CD4-positive, alpha-beta T cell treated with Interleukin-4 for 4 hours (primary cell): Measurements from ENCODE around the gene CRISPLD2.
"Not testable (repeated sequence)": the region's sequence is repeated elsewhere in the genome, so short reads cannot be mapped to it uniquely, and the experiment has no call there.

ENCODE experiments used
- DNase-seq: peaks from one replicate; pipeline ENCODE4 v3.0.0-alpha.2; 2020

The CRISPLD2 gene

DNA sequence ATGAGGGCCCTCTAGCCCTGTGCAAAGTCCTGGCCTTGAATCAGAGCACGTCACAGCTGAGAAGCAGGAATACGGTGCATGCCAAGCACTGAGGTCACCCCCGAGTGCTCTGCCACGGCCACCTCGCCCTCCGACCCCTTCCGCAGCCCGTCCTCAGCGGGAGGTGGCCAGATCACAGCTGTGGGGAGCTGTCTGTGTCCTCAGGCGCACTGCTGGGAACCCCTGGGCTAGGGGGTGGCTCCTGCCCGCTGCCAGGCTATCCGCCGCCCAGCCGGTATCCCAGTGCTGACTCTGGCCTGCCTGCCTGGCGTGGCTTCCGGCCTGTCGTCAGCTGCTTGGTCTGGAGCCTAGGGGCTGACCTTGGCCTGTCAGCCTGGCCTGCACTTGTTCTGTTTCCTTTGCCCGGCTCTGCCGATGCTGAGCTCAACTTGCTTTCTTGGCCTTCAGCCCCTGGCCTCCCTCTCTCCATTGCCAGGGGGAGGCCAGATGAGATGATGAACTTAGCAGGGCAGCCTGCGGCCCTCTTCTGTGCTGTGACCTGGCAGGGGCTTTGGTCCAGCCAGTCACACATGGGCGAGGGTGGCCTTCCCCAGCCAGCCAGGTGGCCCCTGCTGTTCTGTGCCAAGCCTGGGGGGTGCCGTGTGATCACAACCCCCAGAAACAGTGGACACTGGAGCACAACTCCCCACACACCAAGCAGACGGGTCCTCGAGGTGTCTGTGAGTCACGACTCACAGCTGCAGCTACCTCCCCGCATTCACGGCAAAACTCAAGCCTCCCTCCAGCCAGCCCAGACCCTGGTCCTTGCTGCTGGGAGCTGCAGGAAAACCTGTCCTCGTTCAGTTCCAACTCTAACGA, 114.2 kb downstream of the CRISPLD2 start:
- DNase-seq = no peak

DNA sequence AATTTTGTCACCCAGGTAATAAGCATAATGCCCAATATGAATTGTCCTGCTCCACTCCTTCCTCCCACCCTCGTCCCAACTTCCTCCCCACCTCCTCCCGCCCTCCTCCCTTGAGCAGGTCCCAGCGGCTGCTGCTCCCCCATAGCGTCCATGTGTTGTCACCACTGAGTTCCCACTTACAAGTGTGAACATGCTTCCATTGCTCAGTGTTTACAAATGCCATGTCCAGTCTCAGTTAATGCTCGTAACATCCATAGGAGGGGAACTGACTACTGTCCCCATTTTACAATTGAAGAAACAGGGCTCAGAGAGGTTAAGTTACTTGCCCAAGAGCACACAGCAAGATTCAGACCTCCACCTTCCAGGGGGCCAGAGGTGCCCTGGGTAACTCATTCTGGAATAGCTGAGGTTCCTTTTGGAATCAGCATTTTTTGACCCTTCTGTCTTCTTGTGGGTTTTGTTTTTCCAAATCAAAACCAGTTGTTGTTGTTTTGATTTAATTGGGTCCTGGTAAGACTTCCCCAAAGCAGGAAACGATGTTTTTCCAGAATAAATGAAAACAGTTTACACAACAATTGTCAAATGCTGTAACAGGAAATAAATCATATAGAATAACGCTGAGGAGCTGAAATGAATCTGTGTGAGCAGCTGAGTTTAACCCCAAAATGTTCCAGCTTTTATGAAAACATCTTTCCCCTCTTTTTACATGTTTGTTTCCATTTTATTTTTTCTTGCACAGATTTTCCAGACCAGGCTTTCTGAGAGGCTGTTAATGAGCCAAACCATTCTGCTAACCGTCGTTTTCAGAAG, 117.6 kb downstream of the CRISPLD2 start:
- no peak for DNase-seq

GRCh38 chr16:84938616-84939015, 118.8 kb downstream of the CRISPLD2 start:
- not testable (repeated sequence) for DNase-seq

- DNase-seq = no peak
Observed at GRCh38 chr16:84940670-84941551, 121.1 kb downstream of the CRISPLD2 start.

- DNase-seq = no peak
Observed at GRCh38 chr16:84941921-84942320, 122.1 kb downstream of the CRISPLD2 start.

- DNase-seq = no peak
Observed at GRCh38 chr16:84942786-84943185, 123.0 kb downstream of the CRISPLD2 start.

DNA sequence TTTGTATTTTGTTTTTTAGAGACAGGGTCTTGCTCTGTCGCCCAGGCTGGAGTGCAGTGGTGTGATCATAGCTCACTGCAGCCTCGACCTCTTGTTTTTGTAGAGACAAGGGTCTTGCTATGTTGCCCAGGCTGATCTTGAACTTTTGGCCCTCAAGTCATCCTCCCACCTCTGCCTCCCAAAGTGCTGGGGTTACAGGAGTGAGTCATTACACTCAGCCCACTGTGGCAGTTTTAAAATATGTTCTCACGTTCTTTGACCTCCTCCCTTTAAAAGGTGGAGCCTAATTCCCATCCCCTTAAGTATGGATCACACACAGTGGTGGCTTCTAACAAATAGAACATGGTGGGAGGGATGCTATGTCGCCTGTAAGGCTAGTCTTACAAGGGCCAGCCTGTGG, 123.8 kb downstream of the CRISPLD2 start:
- no peak for DNase-seq

DNA sequence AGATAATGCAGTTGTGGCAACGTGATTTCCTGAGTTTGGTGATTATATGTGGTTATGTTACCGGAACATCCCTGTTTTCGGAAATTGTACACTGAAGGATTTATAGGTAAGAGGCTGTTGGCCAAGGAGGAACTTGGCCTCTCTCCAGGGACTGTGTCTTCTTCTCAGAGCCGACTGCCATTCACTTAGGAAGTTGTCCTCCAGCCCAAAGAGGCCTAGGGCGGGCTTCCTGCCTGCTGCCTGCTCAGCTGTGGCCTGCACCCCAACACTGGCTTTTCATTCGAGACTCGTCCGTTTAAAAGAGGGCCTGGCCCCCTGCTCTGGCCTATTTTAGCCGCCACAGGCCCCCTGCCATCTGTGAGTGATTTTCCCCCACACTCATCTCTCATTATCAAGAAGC, 127.2 kb downstream of the CRISPLD2 start:
- DNase-seq = no peak

DNA sequence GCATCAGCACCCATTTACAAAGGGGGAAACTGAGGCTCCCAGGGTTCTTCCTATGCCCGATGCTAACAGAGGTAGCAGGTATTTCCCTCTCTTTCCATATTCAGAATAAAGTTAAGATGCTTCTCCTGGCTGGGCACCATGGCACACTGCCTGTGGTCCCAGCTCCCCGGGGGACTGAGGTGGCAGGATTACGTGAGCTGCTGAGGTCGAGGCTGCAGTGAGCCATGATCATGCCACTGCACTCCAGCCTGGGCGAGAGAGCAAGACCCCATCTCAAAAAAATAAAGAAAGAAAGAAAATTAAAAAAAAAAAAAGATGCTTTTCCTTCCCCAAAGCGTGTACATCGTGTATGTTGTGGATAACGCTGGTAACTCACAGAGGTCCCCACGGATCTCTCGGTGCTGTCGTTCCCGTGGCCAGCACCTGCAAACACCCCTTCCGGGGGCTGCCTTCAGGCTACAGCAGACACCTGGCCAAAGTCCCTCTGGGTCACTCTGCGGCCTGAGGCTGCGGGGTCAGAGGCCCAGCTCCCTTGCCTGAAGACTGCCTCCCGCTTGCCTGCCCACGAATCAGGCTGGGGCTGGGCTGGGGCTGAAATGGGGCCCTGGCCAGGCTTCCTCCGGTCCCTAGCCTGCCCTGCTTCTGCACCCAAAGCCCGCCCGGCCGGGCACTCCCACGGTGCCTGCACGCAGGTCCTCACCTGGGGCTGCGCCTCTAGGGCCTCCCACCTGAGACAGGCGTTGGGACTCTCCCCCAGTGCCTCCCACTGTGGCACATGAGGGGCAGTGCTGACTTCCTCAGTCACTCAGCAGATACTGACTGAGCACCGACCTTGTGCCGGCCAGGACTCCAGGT, 128.4 kb downstream of the CRISPLD2 start:
- no peak for DNase-seq

GRCh38 chr16:84948851-84949610, 129.2 kb downstream of the CRISPLD2 start:
- no peak for DNase-seq

DNA sequence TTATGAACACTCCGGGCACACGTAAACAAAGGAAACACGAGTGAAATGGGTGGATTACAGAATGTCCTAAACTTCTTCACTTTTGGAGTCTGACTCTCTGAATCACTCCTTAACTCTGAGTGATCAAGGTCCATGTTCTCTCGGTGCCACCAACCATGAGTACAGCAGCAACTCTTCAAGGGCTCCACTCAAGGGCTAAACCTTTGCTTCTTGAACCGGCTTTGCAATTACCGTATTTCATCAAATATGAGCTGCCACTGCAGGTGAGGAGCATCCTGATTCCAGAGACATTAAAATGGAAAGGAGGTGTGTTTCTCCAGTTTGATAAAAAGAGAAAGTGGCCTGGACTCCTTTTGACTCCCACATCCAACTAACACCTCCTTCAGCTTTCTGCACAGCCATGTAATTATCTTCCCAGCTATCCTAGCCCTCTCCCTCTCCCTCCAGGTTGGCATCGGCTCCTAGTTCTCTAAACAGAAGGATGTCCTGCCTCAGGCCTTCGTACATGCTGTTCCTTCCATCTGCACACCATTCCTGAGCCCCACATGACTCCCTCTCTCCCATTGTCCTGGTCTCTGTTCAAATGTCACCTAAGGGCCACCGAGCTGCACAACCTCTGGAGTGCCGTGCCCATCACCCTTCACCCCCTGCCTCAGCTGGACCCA, 130.1 kb downstream of the CRISPLD2 start:
- no peak for DNase-seq

DNA sequence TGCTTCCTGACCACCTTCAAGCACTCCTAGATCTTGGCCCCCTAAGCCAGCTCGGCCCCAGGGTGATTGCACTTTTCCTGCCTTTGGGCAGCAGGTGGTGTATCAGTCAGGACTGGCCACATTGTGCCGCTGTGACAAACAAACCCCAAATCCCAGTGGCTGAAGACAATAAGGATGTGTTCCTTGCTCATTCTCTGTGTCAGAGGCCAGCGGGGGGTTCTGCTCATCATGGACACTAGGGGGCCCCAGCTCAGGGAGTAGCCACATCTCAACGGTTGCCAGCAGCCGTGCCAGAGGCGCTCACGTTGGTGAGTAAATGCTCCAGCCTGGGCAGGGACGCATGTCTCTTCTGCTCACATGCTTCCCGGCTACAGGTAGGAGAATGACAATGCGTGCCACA, 131.1 kb downstream of the CRISPLD2 start:
- DNase-seq = peak; percentile 23

- DNase-seq = peak; percentile 70
Observed at GRCh38 chr16:84952335-84953189, 132.8 kb downstream of the CRISPLD2 start.

- no peak for DNase-seq
Observed at GRCh38 chr16:84953190-84953746, 133.5 kb downstream of the CRISPLD2 start.

DNA sequence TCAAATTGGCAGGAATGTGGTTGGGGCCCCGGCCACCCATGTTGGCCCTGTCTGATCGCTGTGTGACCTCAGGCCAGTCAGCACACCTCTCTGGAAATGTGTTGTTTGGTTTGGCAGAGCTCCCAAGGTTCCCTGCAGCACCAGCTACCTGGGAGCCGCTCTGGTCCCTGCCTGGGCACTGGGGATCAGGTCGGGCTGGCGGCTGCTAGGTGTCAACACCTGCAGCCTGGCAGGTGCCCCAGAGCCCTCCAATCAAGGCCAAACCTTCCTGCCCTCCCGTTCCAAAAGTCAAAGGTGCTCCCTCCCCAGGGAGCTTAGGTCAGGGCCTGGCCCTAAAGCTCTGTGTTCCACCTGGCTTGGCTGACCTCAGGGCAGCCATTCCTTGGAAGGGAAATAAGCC, 135.6 kb downstream of the CRISPLD2 start:
- DNase-seq = no peak

DNA sequence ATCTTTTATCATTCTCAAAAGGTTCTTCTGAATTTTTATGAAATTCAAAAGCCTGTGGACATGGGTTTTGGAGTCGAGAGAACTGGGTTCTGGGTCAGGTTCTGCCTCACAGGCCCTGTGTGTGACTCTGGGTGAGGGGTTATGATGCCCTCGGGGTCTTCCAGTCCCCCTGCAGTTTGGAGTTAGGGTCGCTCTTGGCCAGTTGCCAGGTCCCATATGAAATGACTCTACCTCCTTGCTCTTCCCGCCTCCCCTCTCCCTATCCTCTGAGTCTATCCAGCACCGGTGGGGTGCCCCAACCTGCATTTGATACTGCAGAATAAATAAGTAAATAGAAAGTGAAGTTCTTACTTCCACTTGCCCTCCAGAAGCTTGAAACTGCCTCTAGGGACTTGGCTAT, 137.4 kb downstream of the CRISPLD2 start:
- no peak for DNase-seq

DNA sequence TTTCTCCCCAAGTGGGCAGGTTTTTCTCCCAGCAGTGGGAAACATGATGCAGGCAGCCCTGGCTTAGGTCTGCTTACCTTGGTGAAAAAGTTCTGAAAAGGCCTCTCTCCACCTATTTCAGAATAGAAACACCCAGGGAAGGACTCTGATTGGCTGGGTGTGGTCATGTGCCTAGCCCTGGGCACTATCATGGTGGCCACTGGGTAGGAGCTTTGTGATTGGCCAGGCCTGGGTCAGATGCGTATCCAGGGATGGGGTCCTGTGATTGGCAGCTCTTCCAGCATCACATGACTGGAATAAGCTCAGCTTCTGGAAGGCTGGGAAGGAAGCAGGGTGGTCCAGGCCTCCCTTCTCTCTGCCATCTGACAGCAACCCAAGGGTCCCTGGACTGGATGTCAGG, 138.0 kb downstream of the CRISPLD2 start:
- no peak for DNase-seq
